Muscle of leg (tissue), 11 donors: Measurements from ENCODE around the gene DHRS11. TPM values are rescaled to one million over a fixed set of nuclear protein-coding genes. Genes with fewer than 3 reads are reported as not detected.
"Not testable (repeated sequence)": the region's sequence is repeated elsewhere in the genome, so short reads cannot be mapped to it uniquely, and the experiment has no call there.

Experiments
- DNase-seq: peaks from one replicate; pipeline ENCODE4 v3.0.0; 2013
- H3K27ac ChIP-seq: one replicate; pipeline ENCODE4 v1.5.1; 2013; ENCODE audit warnings: mild to moderate bottlenecking, low read length, control low read depth
- H3K27me3 ChIP-seq: one replicate; pipeline ENCODE4 v1.6.1; 2013; ENCODE audit warnings: low read length; ENCODE audit not compliant: control insufficient read depth, insufficient read depth
- H3K36me3 ChIP-seq: one replicate; pipeline ENCODE4 v1.6.1; 2013; ENCODE audit warnings: low read length; ENCODE audit not compliant: control insufficient read depth, insufficient read depth
- H3K4me1 ChIP-seq: one replicate; pipeline ENCODE4 v1.6.1; 2013; ENCODE audit warnings: low read length; ENCODE audit not compliant: control insufficient read depth, insufficient read depth
- H3K4me3 ChIP-seq: one replicate; pipeline ENCODE4 v1.5.1; 2013; ENCODE audit warnings: low read length, control low read depth
- H3K9me3 ChIP-seq: replicated peaks from 2 replicates; pipeline ENCODE4 v1.6.1; 2013; ENCODE audit warnings: low read depth, low read length; ENCODE audit not compliant: control insufficient read depth
- WGBS: methylation state at CpG from one replicate; pipeline ENCODE4 v1.1.5; 2013; ENCODE audit warnings: missing lambda C conversion rate; ENCODE audit not compliant: insufficient coverage; 5-methylcytosine and 5-hydroxymethylcytosine counted together
- polyA plus RNA-seq, 8 donors: library from polyadenylated mRNA; unstranded; fragments of 120-200 nt; gene quantifications; one replicate each; pipeline versions ENCODE4 v1.2.1 to v1.2.3, GENCODE V29; 2013; ENCODE audit warnings: inconsistent platforms in 1 of 8, low replicate concordance in 1 of 8; ENCODE audit not compliant: insufficient read length in 8 of 8, insufficient read depth in 1 of 8
- total RNA-seq: library from RNA; stranded (reverse); fragments of 120-200 nt; gene quantifications from one replicate; pipeline ENCODE4 v1.2.4, GENCODE V29; 2013

Gene DHRS11
- total and polyA plus RNA-seq, 9 donors, result 4.5 to 22.8 (median 6.8) TPM

DNA sequence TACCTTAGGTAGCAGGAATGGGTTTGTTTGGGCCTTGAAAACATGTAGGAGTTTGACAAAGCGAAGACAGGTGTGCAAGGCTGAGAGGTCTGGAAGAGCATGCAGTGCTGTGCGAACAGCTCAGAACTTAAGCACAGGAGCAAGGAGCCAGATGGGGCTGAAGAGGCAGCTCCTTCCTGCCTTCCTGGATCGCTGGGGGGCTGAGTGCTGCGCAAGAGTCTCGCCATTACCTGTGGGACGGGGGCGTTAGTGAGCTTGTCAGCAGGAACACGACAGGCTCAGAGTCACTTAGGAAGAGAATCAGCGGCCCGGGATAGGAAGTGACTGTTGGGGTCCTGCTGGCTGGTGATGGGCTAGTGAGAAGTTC is 9.2 kb downstream of the DHRS11 start:
- H3K4me3 ChIP-seq, result peak overlapping the region; percentile 95

DNA sequence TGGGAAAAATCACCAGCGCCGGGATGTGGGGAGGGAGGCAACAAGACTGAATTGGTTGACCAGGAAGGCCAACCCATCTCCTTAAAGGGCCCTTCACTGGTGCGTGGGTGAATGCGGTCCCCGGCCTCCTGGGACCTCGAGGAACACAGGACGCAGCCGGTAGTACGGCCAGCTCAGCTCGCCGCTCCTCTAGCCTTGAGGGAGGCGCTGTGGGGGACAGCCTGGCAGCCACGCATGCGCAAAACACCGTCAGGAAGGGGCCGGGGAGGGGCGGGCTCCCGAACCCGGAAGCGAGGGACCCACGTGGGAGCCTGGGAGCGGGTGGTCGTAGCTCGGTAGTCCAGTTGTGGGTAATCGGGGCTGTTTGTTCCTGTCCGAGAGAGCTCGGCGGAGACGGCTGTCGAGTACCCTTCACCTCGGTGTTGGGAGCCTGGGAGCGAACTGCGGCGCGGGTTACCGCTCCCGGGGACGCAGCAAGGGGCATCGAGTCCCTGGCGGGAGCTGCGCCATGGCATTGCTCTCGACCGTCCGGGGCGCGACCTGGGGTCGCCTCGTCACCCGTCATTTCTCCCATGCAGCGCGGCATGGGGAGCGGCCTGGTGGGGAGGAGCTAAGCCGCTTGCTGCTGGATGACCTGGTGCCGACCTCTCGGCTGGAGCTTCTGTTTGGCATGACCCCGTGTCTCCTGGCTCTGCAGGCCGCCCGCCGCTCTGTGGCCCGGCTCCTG is 9.8 kb downstream of the DHRS11 start, which contains the start of gene MRM1:
MRM1 (plus strand) TSS at position 281 of the 727 bp plus-strand sequence; CDS start at position 509, 228 bp downstream.
- peak; percentile 94 for DNase-seq
- WGBS, result under 1% methylated on average over 60 of the region's 60 CpGs
- Histone ChIP-seq H3K9me3 (no peaks in the 10 kb centered on the region), H3K27me3 (no peaks in the 10 kb centered on the region), H3K4me3 (peak within 1 kb of the TSS; percentile 95), H3K27ac (peak within 1 kb of the TSS; percentile 74), H3K36me3 (no peaks in the 10 kb centered on the region), H3K4me1 (peaks cover 21% of the 10 kb centered on the region)

More for the DNA sequence above, 9.2 kb downstream of the DHRS11 start:
- H3K36me3 ChIP-seq, result no peaks in the 10 kb centered on the region
- peak overlapping the region; percentile 74 for H3K27ac ChIP-seq
- no peak for DNase-seq
- no peaks in the 10 kb centered on the region for H3K9me3 ChIP-seq
- no peaks in the 10 kb centered on the region for H3K27me3 ChIP-seq
- peaks cover 21% of the 10 kb centered on the region for H3K4me1 ChIP-seq
- WGBS, result 8% methylated on average over 10 of the region's 10 CpGs

GRCh38 chr17:36602030-36602748 is 10.5 kb downstream of the DHRS11 start:
- WGBS, result 1% methylated on average over 28 of the region's 38 CpGs
- peak; percentile 21 for DNase-seq
- Histone ChIP-seq H3K36me3 (no peaks in the 10 kb centered on the region), H3K27ac (no peak overlapping the region), H3K9me3 (no peaks in the 10 kb centered on the region), H3K4me3 (peak overlapping the region; percentile 95), H3K27me3 (no peaks in the 10 kb centered on the region), H3K4me1 (peaks cover 21% of the 10 kb centered on the region)

- no CpG with 5 or more reads among the region's 5 CpGs for WGBS
Observed at GRCh38 chr17:36602924-36603384, 11.3 kb downstream of the DHRS11 start.

GRCh38 chr17:36605028-36605427 is 13.3 kb downstream of the DHRS11 start:
- WGBS, result no CpG with 5 or more reads among the region's 5 CpGs
- not testable (repeated sequence) for DNase-seq, H3K9me3 ChIP-seq, H3K27ac ChIP-seq, H3K4me3 ChIP-seq, H3K27me3 ChIP-seq, H3K36me3 ChIP-seq
- peaks cover 31% of the 10 kb centered on the region for H3K4me1 ChIP-seq

More at GRCh38 chr17:36602924-36603384, 11.3 kb downstream of the DHRS11 start:
- H3K27me3 ChIP-seq, result no peaks in the 10 kb centered on the region
- no peaks in the 10 kb centered on the region for H3K9me3 ChIP-seq
- DNase-seq, result peak; percentile 57
- peak overlapping the region; percentile 95 for H3K4me3 ChIP-seq
- H3K27ac ChIP-seq, result no peak overlapping the region
- no peaks in the 10 kb centered on the region for H3K36me3 ChIP-seq
- H3K4me1 ChIP-seq, result peaks cover 21% of the 10 kb centered on the region

DNA sequence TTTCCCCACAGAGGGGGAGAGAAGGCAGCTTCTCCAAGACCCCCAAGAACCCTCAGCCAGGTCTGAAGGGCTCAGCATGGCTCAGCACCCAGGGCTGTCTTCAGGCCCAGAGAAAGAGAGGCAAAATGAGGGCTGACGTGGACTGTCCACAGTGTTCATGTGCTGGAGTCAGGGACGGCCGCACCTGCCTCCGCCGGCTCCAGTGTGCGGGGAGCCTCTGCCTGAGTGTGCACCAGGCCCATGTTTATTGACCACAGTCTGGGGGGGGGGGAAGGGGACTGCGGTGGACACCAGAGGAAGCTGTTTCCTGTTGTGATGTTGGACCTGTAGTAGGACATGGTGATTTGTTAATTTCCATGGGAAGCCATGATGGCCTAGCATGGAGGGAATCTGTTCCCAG is 16.6 kb downstream of the DHRS11 start:
- Histone ChIP-seq H3K36me3 (no peaks in the 10 kb centered on the region), H3K9me3 (no peaks in the 10 kb centered on the region), H3K4me3 (no peak overlapping the region), H3K27me3 (peaks cover 4% of the 10 kb centered on the region), H3K27ac (no peak overlapping the region), H3K4me1 (peaks cover 19% of the 10 kb centered on the region)
- 64% methylated on average over 7 of the region's 7 CpGs for WGBS
- no peak for DNase-seq

DNA sequence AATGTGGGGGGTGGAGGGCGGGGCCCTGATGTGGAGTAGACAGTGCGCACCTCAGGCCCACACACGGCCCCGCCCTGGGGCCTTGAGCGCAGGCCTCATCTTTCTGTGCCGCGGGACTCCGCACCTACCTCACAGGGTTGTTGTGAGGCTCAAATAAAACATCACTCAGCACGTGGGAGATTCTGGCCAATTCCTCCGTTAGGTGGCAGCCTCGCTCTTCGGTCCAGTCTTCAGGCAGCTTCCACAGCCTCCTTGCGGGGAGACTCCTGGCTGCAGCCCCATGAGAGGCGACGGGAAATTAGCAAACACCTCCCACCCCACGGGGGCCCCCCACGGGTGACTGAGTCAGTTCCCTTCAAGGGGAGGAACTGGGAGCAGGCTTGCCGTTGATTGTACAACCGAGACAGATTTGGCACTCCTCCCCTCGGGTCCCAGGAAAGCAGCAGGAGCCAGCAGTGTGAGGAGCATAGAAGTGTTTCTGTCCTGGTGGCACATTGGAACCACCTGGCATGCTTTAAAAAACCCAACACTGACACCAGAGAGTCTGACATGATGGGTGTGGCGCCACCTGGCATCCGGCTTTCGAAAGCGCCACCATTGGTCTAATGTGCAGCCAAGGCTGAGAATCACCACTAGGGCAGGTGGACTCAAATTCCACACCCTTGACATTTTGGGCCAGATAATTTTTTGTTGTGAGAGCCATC is 17.3 kb downstream of the DHRS11 start:
- no peak overlapping the region for H3K4me3 ChIP-seq
- H3K9me3 ChIP-seq, result no peaks in the 10 kb centered on the region
- peaks cover 6% of the 10 kb centered on the region for H3K27me3 ChIP-seq
- WGBS, result 29% methylated on average over 19 of the region's 24 CpGs
- H3K27ac ChIP-seq, result no peak overlapping the region
- peak; percentile 69 for DNase-seq
- peaks cover 25% of the 10 kb centered on the region for H3K4me1 ChIP-seq
- H3K36me3 ChIP-seq, result no peaks in the 10 kb centered on the region

GRCh38 chr17:36609498-36609862 is 17.8 kb downstream of the DHRS11 start:
- WGBS, result no CpG with 5 or more reads among the region's 7 CpGs
- Histone ChIP-seq H3K27me3 (peaks cover 9% of the 10 kb centered on the region), H3K4me1 (peaks cover 28% of the 10 kb centered on the region), H3K4me3 (no peak overlapping the region), H3K9me3 (no peaks in the 10 kb centered on the region), H3K36me3 (no peaks in the 10 kb centered on the region), H3K27ac (no peak overlapping the region)
- DNase-seq, result no peak

DNA sequence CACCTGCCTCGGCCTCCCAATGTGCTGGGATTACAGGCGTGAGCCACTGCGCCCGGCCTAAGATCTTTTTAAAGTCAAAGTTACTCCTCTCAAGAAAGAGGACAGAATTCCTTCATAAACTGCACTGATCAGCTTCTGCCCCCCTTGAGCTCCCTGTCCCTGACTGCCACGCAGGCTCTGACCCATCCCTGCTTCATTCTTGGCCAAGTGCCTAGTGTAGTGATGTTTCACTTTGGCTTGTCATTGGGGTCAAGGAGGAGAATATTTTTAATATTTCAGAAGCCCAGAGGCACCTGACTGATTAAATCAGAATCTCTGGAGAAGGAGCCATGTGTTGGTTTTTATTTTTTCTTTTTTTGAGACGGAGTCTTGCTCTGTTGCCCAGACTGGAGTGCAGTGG is 18.8 kb downstream of the DHRS11 start:
- peaks cover 9% of the 10 kb centered on the region for H3K27me3 ChIP-seq
- DNase-seq, result no peak
- peaks cover 33% of the 10 kb centered on the region for H3K4me1 ChIP-seq
- no peak overlapping the region for H3K27ac ChIP-seq
- H3K9me3 ChIP-seq, result no peaks in the 10 kb centered on the region
- WGBS, result 69% methylated on average over 4 of the region's 6 CpGs
- H3K36me3 ChIP-seq, result no peaks in the 10 kb centered on the region
- no peak overlapping the region for H3K4me3 ChIP-seq
